Adipocyte (in vitro differentiated cells): ENCODE results near the gene PLEKHA6.

ENCODE experiments used
- DNase-seq: peaks from one replicate; pipeline ENCODE4 v3.0.0-alpha.2; 2015; ENCODE audit warnings: low read depth
- H3K27me3 ChIP-seq: replicated peaks from 2 replicates; pipeline ENCODE4 v1.7.0; 2013; ENCODE audit warnings: mild to moderate bottlenecking, low read length, moderate library complexity; ENCODE audit not compliant: control insufficient read depth, insufficient read depth
- H3K36me3 ChIP-seq: 2 replicates; pipeline ENCODE4 v1.7.0; 2013; ENCODE audit warnings: low read length, mild to moderate bottlenecking, moderate library complexity; ENCODE audit not compliant: control insufficient read depth, insufficient read depth, severe bottlenecking
- H3K4me1 ChIP-seq: 2 replicates; pipeline ENCODE4 v1.7.0; 2013; ENCODE audit warnings: mild to moderate bottlenecking, low read length, moderate library complexity; ENCODE audit not compliant: control insufficient read depth, insufficient read depth
- H3K4me3 ChIP-seq: 2 replicates; pipeline ENCODE4 v1.7.0; 2013; ENCODE audit warnings: mild to moderate bottlenecking, low read length, moderate library complexity
- H3K9ac ChIP-seq: 2 replicates; pipeline ENCODE4 v1.7.0; 2013; ENCODE audit warnings: mild to moderate bottlenecking, low read length, moderate library complexity
- H3K9me3 ChIP-seq: 2 replicates; pipeline ENCODE4 v1.7.0; 2013; ENCODE audit warnings: mild to moderate bottlenecking, low read length, moderate library complexity; ENCODE audit not compliant: control insufficient read depth

The PLEKHA6 gene, protein sequence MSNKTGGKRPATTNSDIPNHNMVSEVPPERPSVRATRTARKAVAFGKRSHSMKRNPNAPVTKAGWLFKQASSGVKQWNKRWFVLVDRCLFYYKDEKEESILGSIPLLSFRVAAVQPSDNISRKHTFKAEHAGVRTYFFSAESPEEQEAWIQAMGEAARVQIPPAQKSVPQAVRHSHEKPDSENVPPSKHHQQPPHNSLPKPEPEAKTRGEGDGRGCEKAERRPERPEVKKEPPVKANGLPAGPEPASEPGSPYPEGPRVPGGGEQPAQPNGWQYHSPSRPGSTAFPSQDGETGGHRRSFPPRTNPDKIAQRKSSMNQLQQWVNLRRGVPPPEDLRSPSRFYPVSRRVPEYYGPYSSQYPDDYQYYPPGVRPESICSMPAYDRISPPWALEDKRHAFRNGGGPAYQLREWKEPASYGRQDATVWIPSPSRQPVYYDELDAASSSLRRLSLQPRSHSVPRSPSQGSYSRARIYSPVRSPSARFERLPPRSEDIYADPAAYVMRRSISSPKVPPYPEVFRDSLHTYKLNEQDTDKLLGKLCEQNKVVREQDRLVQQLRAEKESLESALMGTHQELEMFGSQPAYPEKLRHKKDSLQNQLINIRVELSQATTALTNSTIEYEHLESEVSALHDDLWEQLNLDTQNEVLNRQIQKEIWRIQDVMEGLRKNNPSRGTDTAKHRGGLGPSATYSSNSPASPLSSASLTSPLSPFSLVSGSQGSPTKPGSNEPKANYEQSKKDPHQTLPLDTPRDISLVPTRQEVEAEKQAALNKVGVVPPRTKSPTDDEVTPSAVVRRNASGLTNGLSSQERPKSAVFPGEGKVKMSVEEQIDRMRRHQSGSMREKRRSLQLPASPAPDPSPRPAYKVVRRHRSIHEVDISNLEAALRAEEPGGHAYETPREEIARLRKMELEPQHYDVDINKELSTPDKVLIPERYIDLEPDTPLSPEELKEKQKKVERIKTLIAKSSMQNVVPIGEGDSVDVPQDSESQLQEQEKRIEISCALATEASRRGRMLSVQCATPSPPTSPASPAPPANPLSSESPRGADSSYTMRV

DNA sequence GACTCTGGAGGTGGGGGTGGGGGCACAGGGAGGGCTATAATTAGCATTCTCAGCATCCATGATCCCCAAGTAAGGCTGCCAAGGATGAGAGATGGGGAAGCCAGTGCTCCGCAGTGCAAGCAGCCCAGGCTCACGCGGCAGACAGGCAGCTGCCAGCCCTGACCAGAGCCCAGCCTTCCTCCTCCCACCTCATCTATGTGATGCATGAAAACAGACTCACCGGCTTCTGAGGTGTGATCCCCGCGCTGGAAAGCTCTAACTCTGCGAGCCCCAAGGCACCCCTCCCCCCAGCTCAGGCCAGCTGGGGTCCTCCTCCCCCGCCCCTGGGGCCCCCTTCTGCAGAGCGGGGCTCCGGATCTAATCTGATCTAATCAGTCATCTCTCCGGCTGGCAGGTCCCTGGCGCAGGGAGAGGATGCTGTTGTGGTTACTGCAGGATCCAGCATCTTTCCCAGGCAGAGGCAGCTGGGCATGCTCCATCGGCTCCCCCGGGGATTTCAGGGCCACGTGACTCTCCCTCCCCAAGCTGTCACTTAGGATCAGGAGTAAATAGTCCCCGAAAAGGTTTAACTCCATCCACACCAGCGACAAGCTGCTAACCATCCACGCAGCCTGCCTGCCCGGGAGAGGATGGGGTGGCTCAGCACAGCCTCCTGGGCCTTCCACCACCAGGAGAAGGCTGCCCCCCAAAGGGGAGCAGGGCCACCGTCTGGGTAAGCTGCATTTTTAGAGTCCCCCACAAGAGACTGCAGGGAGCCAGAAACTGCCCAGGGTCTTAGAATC lies at the start of gene PLEKHA6:
PLEKHA6 (minus strand) TSS at position 456 of the 782 bp plus-strand sequence. CDS start 86,202 bp downstream, outside the sequence.
- peak; percentile 69 for DNase-seq
- Histone ChIP-seq H3K36me3 (no peaks in the 10 kb centered on the region), H3K4me3 (no peak within 1 kb of the TSS), H3K9ac (no peak within 1 kb of the TSS), H3K4me1 (peaks cover 18% of the 10 kb centered on the region), H3K9me3 (no peaks in the 10 kb centered on the region), H3K27me3 (peaks cover 19% of the 10 kb centered on the region)

DNA sequence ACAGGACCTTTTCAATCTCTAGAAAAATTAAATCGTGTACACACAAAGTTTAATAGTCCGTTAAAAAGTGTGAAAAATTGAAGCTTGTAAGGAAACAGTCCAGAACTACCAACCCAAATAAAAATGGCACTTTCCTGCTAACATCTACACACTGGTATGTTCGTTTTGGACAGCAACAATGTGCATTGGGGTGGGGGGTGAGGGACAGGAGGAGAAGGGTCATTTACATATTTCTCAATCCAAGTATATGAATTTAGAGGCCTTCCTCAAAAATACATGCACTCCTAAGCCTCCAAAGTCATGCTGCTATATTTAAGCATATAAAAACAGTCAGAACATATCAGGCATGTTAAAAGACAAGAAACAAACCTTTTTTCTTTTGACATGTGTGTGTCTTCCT lies 49.4 kb upstream of the PLEKHA6 start:
- peak overlapping the region; percentile 100 for H3K9ac ChIP-seq
- no peaks in the 10 kb centered on the region for H3K27me3 ChIP-seq
- peak; percentile 61 for DNase-seq

DNA sequence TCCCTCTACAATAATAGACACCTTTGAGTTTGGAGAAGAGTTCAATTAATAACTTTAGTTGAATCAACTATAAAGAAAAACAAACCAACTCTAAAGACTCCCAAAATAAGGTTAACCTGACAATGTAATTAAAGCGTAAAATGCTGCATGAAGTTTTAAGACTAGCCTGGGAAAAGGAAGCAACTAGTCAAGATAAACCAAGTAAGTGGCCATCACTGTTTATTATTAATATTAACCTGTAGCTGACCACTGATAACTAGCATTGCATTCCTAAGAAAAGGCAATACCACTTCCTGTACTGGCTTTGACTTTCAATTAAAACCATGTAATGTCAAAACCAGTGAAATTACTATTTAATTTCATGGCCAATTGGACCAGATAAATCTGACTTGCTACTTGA lies 48.9 kb upstream of the PLEKHA6 start:
- H3K27me3 ChIP-seq = no peaks in the 10 kb centered on the region
- no peaks in the 10 kb centered on the region for H3K9me3 ChIP-seq

More for the DNA sequence above, 49.4 kb upstream of the PLEKHA6 start:
- Histone ChIP-seq H3K36me3 (peaks cover 33% of the 10 kb centered on the region), H3K4me3 (peak overlapping the region; percentile 99), H3K9me3 (no peaks in the 10 kb centered on the region), H3K4me1 (peaks cover 35% of the 10 kb centered on the region)

DNA sequence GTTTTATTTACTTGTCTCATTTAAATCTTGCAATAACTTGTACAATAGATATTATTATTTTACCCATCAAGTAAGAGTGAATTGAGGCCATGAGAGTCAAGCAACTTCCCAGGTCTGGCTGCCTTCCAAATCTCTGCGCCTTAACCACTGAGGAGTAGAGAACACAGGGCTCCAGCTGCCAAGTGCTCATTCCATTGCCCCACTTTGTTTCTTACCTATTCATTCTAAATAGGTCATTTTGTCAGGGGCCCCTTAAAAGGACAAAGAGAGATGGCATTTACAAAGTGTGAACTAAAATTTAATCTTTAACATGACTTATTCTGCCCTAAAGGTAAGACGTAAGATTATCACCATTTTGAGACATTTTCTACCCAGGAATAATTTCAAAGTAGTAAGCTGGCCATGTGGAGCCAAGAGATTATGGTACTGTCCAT lies 48.4 kb upstream of the PLEKHA6 start:
- H3K4me3 ChIP-seq = peak overlapping the region; percentile 99
- H3K9me3 ChIP-seq = no peaks in the 10 kb centered on the region
- H3K9ac ChIP-seq = peak overlapping the region; percentile 100
- peaks cover 31% of the 10 kb centered on the region for H3K4me1 ChIP-seq
- H3K27me3 ChIP-seq = no peaks in the 10 kb centered on the region
- DNase-seq = peak; percentile 87
- peaks cover 44% of the 10 kb centered on the region for H3K36me3 ChIP-seq

More for the DNA sequence above, 48.9 kb upstream of the PLEKHA6 start:
- Histone ChIP-seq H3K4me1 (peaks cover 31% of the 10 kb centered on the region), H3K36me3 (peaks cover 39% of the 10 kb centered on the region), H3K9ac (peak overlapping the region; percentile 100), H3K4me3 (peak overlapping the region; percentile 99)
- DNase-seq = no peak

DNA sequence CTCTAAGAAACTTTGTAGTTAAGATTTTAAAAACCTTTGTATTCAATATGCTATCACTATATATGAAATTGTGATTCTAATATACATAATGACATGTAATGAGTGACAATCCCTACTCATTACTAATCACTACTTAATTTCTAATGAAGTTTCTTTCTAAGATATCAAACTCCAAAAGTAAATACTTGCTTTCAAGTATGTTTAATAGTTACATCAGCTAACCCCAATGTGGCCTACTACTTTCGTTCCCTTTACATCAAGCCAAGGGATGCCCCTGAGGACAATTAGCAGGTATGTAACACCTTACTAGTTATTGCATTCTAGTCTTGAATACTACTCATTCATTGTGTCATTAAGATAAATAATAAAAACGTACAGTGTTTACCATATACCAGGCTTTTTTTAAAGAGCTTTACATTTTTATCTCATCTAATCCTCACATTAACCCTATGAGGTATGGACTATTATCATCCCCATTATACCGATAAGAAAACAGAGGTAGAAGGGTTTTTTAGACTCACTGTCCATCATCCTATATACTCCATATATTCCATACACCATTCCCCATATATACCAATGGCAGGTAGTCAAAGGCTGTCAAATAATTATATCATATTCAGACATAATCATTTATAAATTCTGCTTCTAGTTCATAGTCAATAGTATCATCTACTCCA lies 47.7 kb upstream of the PLEKHA6 start:
- no peaks in the 10 kb centered on the region for H3K9me3 ChIP-seq
- no peaks in the 10 kb centered on the region for H3K27me3 ChIP-seq
- peaks cover 50% of the 10 kb centered on the region for H3K36me3 ChIP-seq
- peaks cover 30% of the 10 kb centered on the region for H3K4me1 ChIP-seq
- peak overlapping the region; percentile 100 for H3K9ac ChIP-seq
- H3K4me3 ChIP-seq = peak overlapping the region; percentile 99
- DNase-seq = no peak

DNA sequence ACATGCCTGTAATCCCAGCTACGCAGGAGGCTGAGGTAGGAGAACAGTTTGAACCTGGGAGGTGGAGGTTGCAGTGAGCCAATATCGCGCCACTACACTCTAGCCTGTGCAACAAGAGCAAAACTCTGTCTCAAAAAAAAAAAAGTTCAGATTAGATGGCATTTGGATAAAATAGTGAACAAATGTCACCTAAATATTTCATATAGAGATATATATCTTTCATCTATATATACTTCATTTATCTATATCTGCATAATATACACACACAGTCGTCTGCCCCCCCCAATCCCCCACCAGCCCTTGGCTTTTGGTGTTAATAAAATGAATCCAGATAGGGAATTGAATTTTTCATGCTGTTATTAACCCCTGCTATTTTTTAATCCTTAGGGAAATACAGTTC lies 46.9 kb upstream of the PLEKHA6 start:
- H3K9ac ChIP-seq = peak overlapping the region; percentile 100
- H3K36me3 ChIP-seq = peaks cover 58% of the 10 kb centered on the region
- no peak for DNase-seq
- H3K9me3 ChIP-seq = no peaks in the 10 kb centered on the region
- peaks cover 26% of the 10 kb centered on the region for H3K4me1 ChIP-seq
- H3K27me3 ChIP-seq = no peaks in the 10 kb centered on the region
- peak overlapping the region; percentile 99 for H3K4me3 ChIP-seq

DNA sequence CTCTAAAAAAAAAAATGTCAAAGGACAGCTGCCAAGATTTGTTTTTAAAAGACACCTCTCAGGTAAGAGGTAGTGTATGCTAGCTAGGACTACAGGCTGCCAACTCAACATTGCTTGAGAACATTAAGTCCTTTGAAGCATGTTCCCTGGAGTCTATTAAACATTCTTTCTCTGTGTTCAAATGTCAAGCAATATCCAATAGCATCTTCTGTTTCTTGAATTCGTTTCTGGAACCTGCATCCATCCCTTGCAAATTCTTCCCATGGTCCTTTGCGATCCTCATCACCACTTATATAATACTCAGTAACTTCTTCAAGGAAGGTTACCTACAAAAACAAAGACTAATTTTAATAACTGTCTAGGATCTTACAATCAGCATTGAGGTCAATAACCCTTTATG lies 46.3 kb upstream of the PLEKHA6 start:
- no peaks in the 10 kb centered on the region for H3K27me3 ChIP-seq
- H3K4me1 ChIP-seq = peaks cover 26% of the 10 kb centered on the region
- no peaks in the 10 kb centered on the region for H3K9me3 ChIP-seq
- DNase-seq = no peak
- H3K9ac ChIP-seq = no peak overlapping the region
- peaks cover 65% of the 10 kb centered on the region for H3K36me3 ChIP-seq
- peak overlapping the region; percentile 99 for H3K4me3 ChIP-seq

DNA sequence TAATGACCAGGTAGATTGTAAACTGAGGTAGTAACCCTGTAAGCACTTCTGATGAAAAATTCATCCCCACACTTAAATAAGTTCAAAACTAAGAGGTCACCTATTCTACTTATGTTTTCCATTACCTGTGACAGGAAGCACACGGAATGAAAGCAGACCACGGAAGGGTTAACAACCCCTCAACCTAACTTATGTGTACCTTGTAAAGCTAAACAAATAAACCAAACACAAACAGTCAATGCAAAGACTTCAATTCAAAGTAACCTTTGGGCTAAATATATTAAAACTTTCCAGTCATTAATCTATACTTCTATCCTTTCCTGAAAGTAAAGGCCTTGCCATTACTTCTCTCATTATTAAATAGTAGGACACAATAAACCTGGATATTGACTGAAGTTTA lies 44.9 kb upstream of the PLEKHA6 start:
- peaks cover 76% of the 10 kb centered on the region for H3K36me3 ChIP-seq
- H3K4me3 ChIP-seq = no peak overlapping the region
- DNase-seq = no peak
- H3K9ac ChIP-seq = no peak overlapping the region
- H3K27me3 ChIP-seq = no peaks in the 10 kb centered on the region
- H3K4me1 ChIP-seq = peaks cover 26% of the 10 kb centered on the region
- no peaks in the 10 kb centered on the region for H3K9me3 ChIP-seq

DNA sequence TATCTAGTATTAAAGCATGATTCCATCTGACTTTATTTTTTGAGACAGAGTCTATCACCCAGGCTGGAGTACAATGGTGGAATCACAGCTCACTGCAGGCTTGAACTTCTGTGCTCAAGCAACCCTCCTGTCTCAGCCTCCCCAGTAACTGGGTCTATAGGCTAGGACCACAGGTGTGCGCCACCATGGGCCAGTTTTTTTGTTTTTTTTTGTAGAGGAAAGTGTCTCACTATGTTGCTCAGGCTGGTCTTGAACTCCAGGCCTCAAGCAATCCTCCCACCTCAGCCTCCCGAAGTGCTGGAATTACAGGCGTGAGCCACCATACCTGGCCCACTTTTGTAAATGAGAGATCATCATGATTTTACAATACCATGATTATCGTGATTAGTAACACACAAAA lies 42.7 kb upstream of the PLEKHA6 start:
- Histone ChIP-seq H3K4me3 (no peak overlapping the region), H3K9me3 (no peaks in the 10 kb centered on the region), H3K27me3 (no peaks in the 10 kb centered on the region), H3K36me3 (peaks cover 89% of the 10 kb centered on the region), H3K4me1 (peaks cover 26% of the 10 kb centered on the region), H3K9ac (no peak overlapping the region)
- no peak for DNase-seq

DNA sequence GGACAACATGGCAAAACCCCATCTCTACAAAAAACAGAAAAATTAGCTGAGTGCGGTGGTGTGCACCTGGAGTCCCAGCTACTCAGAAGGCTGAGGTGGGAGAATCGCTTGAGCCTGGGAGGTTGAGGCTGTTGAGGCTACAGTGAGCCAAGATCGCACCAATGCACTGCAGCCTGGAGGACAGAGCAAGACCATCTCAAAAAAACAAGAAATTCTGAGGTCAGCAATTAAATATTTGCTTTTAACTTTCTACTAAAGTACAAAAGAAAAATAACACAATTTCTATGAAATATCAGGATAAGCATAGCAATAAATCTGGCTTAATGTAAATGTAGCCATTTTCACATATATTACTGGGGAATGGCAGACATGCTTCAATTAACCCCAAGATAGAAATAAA lies 42.0 kb upstream of the PLEKHA6 start:
- DNase-seq = no peak

More for the DNA sequence above, 42.0 kb upstream of the PLEKHA6 start:
- no peaks in the 10 kb centered on the region for H3K9me3 ChIP-seq
- H3K9ac ChIP-seq = no peak overlapping the region
- H3K36me3 ChIP-seq = peaks cover 92% of the 10 kb centered on the region
- peaks cover 22% of the 10 kb centered on the region for H3K4me1 ChIP-seq
- no peaks in the 10 kb centered on the region for H3K27me3 ChIP-seq
- no peak overlapping the region for H3K4me3 ChIP-seq
